ENCODE measurements around the gene AUP1.

DNA sequence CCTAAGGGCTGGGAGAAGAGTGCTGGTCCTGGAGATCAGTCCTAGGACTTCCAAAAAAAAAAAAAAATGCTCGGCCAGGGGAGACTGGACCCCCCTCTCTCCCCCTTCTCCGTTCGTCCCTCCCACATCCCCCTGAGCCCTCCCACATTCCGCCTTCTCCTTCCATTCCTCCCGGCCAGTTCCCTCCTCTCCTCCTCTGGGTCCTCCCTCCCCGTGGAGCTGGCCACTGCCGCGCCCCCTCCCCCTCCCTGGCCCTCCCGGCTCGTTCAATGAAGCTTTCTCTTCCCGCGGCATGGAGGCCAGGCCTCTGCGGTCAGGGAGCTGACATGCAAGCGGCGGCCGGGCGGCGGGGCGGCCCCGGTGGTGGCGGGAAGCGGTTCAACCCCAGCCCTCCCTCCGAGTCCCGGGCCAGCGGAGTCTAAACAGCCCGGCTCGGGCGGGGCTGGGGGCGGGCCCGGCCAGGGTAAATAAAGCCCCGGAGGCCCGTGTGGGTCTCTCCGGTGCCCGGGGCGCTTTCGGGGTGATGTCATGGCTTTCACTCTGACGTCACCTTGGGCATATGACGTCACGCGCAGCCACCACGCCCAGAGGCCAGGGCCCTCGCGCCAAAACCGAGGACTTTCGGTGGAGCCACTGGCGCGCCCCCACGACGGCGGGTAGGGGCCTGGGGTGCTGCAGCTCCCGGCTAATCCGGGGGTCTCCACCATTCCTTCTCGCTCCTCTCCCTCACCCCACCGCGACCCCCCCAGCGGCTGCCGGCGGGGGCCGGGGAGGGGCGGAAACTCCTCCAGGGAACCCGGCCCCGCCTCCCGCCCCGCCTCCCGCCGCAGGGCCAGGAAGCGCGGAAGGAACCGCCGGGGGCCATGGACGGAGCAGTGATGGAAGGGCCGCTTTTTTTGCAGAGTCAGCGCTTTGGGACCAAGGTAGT is 24.6 kb upstream of the AUP1 start, which contains the start of the genes DOK1 and LOXL3:
- TF ChIP-seq, protein P1, sequence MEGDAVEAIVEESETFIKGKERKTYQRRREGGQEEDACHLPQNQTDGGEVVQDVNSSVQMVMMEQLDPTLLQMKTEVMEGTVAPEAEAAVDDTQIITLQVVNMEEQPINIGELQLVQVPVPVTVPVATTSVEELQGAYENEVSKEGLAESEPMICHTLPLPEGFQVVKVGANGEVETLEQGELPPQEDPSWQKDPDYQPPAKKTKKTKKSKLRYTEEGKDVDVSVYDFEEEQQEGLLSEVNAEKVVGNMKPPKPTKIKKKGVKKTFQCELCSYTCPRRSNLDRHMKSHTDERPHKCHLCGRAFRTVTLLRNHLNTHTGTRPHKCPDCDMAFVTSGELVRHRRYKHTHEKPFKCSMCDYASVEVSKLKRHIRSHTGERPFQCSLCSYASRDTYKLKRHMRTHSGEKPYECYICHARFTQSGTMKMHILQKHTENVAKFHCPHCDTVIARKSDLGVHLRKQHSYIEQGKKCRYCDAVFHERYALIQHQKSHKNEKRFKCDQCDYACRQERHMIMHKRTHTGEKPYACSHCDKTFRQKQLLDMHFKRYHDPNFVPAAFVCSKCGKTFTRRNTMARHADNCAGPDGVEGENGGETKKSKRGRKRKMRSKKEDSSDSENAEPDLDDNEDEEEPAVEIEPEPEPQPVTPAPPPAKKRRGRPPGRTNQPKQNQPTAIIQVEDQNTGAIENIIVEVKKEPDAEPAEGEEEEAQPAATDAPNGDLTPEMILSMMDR (IDR thresholded peaks at IDR 0.05) = no peak
- no peak for TF ChIP-seq POLR2A (IDR thresholded peaks at IDR 0.05)
- TF ChIP-seq EP300 (IDR thresholded peaks at IDR 0.05) = no peak
- peak in 2 of 3 donors; percentile 45 to 51 for TF ChIP-seq POLR2AphosphoS5 (IDR thresholded peaks at IDR 0.05)

All from stomach (tissue), 4 donors.